ENCODE data around the gene RWDD3.

- TF ChIP-seq TCF12 (IDR thresholded peaks at IDR 0.05; ENCODE audit: low read depth): no peak
- TF ChIP-seq EGR1 (IDR thresholded peaks at IDR 0.05): no peak
- TF ChIP-seq MAX (IDR thresholded peaks at IDR 0.05): no peak
- no peak for TF ChIP-seq NFIC (IDR thresholded peaks at IDR 0.05)
- TF ChIP-seq CEBPB (IDR thresholded peaks at IDR 0.05): no peak
- TF ChIP-seq TAF1 (IDR thresholded peaks at IDR 0.05; ENCODE audit: low read depth): no peak
- no peak for TF ChIP-seq TEAD4 (IDR thresholded peaks at IDR 0.05)
- TF ChIP-seq REST (IDR thresholded peaks at IDR 0.05; ENCODE audit: low read depth): no peak
- TF ChIP-seq EP300 (IDR thresholded peaks at IDR 0.05; ENCODE audit: borderline replicate concordance): no peak
- TF ChIP-seq RAD21 (IDR thresholded peaks at IDR 0.05; ENCODE audit: low read depth): no peak
- TF ChIP-seq ZBTB7A (IDR thresholded peaks at IDR 0.05; ENCODE audit: low read depth): no peak
- TF ChIP-seq YY1 (IDR thresholded peaks at IDR 0.05; ENCODE audit: low read depth): no peak
Measured at GRCh38 chr1:95221306-95221705, 12.7 kb upstream of the RWDD3 start.
